ENCODE data around the gene MUC15. TPM values are rescaled to one million over a fixed set of nuclear protein-coding genes. Genes with fewer than 3 reads are reported as not detected.

MUC15 gene
- total and polyA plus RNA-seq, 12 donors, result 0.01 TPM; not detected in 11

DNA sequence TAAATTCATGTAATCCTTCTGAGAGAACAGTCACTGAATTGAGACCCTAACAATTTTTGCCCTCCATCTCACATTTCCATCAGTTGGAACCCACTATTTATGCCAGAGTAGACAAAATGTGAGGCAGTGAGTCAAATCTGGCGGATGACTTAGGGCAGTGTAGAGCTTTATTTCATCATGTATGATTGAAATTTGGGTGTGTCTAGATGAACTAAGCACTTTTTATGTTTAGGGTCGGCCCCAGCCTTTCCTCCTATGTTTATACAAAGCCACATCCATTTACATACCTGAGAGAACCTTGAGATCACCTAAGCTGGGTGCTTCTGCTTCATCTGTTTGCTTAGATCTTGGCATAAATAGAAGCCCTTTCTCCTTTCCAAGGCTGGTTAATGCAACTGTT is 15.0 kb upstream of the MUC15 start:
- DNase-seq (no peak), ATAC-seq (no peak)
- no peaks in the 10 kb centered on the region for H3K36me3 ChIP-seq
- H3K4me1 ChIP-seq, result no peaks in the 10 kb centered on the region
- no peak overlapping the region for H3K27ac ChIP-seq
- no peaks in the 10 kb centered on the region for H3K27me3 ChIP-seq
- no peak for TF ChIP-seq CTCF (IDR thresholded peaks at IDR 0.05)
- intact Hi-C loops (cut with DNase I), result no loop called here
- H3K9me3 ChIP-seq, result no peaks in the 10 kb centered on the region
- H3K4me3 ChIP-seq, result no peak overlapping the region
- 66 to 75% methylated on average over 2 of the region's 2 CpGs for WGBS, 2 donors

- Histone ChIP-seq H3K27ac (no peak overlapping the region), H3K27me3 (no peaks in the 10 kb centered on the region), H3K4me3 (no peak overlapping the region), H3K9me3 (no peaks in the 10 kb centered on the region), H3K36me3 (no peaks in the 10 kb centered on the region), H3K4me1 (no peaks in the 10 kb centered on the region)
- DNase-seq (no peak), ATAC-seq (no peak)
- intact Hi-C loops (cut with DNase I), result no loop called here
- no peak for TF ChIP-seq CTCF (IDR thresholded peaks at IDR 0.05)
Observed at GRCh38 chr11:26584818-26585217, 12.8 kb upstream of the MUC15 start.

GRCh38 chr11:26583550-26583949 is 11.5 kb upstream of the MUC15 start:
- no peak overlapping the region for H3K27ac ChIP-seq
- no peaks in the 10 kb centered on the region for H3K9me3 ChIP-seq
- ATAC-seq (no peak), DNase-seq (no peak)
- intact Hi-C loops (cut with DNase I), result no loop called here
- WGBS, 2 donors, result 74 to 76% methylated on average over 3 of the region's 3 CpGs
- H3K36me3 ChIP-seq, result no peaks in the 10 kb centered on the region
- H3K4me3 ChIP-seq, result no peak overlapping the region
- no peak for TF ChIP-seq CTCF (IDR thresholded peaks at IDR 0.05)
- H3K4me1 ChIP-seq, result no peaks in the 10 kb centered on the region
- no peaks in the 10 kb centered on the region for H3K27me3 ChIP-seq

GRCh38 chr11:26580929-26581328 is 8.9 kb upstream of the MUC15 start:
- H3K27ac ChIP-seq, result no peak overlapping the region
- no peak for DNase-seq

More at GRCh38 chr11:26580929-26581328, 8.9 kb upstream of the MUC15 start:
- Histone ChIP-seq H3K9me3 (no peaks in the 10 kb centered on the region), H3K27me3 (no peaks in the 10 kb centered on the region), H3K4me3 (no peak overlapping the region), H3K36me3 (no peaks in the 10 kb centered on the region), H3K4me1 (no peaks in the 10 kb centered on the region)
- 48 to 69% methylated on average over 3 of the region's 3 CpGs for WGBS, 2 donors
- no peak for ATAC-seq
- intact Hi-C loops (cut with DNase I), result no loop called here
- TF ChIP-seq CTCF (IDR thresholded peaks at IDR 0.05), result no peak

All from heart right ventricle (tissue), 16 donors.